Posterior vena cava (tissue), 2 donors: ENCODE results near the gene HEG1. TPM values are rescaled to one million over a fixed set of nuclear protein-coding genes. Genes with fewer than 3 reads are reported as not detected.

Source experiments
- DNase-seq: peaks from one replicate; pipeline ENCODE4 v3.0.0-alpha.2; 2020; ENCODE audit warnings: low spot score
- intact Hi-C, 2 donors: fragments of 100-400 bp; cut with DNase I; formaldehyde crosslinking; loops; one replicate each; pipeline versions ENCODE4 v1.14.1 to v1.14.2; 2022 to 2023
- total RNA-seq, 2 donors: library from RNA; stranded (reverse); fragmentation: NEBNext Ultra II Directional; extraction: Animal tissue kit (Norgen Biotek cat#: 25700); gene quantifications; one replicate each; pipeline ENCODE4 v1.2.1, GENCODE V29; 2021
- donor health status: DM: yes; HTN: yes; CAD: no.
- donor health status: DM: yes; HTN: yes; CAD: no.

HEG1 gene
- total RNA-seq, 2 donors from 2014 or later, result 101 to 123 TPM

GRCh38 chr3:125031544-125031943 lies 24.3 kb downstream of the HEG1 start:
- DNase-seq, result no peak
- intact Hi-C loops, result no loop called here

- DNase-seq, result no peak
- intact Hi-C loops, result no loop called here
These were observed 27.1 kb downstream of the HEG1 start for GRCh38 chr3:125028657-125029056.

- intact Hi-C loops, result no loop called here
- no peak for DNase-seq
These were observed 30.2 kb downstream of the HEG1 start for GRCh38 chr3:125025642-125026041.

- intact Hi-C loops, result no loop called here
- DNase-seq, result no peak
These were observed 31.0 kb downstream of the HEG1 start for GRCh38 chr3:125024817-125025216.

- intact Hi-C loops, result no loop called here
These were observed 31.8 kb downstream of the HEG1 start for GRCh38 chr3:125023833-125024555.

GRCh38 chr3:125022206-125022605 lies 33.6 kb downstream of the HEG1 start:
- intact Hi-C loops, result no loop called here
- DNase-seq, result no peak

More at GRCh38 chr3:125023833-125024555, 31.8 kb downstream of the HEG1 start:
- DNase-seq, result no peak

GRCh38 chr3:125019271-125019670 lies 36.5 kb downstream of the HEG1 start:
- intact Hi-C loops, result no loop called here
- no peak for DNase-seq

GRCh38 chr3:125017406-125017805 lies 38.4 kb downstream of the HEG1 start:
- no peak for DNase-seq
- intact Hi-C loops, result no loop called here

GRCh38 chr3:125014570-125015179 lies 41.1 kb downstream of the HEG1 start:
- intact Hi-C loops, result no loop called here
- DNase-seq, result no peak

- intact Hi-C loops, result no loop called here
- no peak for DNase-seq
These were observed 42.7 kb downstream of the HEG1 start for GRCh38 chr3:125013095-125013494.

GRCh38 chr3:125011941-125012340 lies 43.9 kb downstream of the HEG1 start:
- no peak for DNase-seq
- intact Hi-C loops, result no loop called here

- intact Hi-C loops, result no loop called here
- no peak for DNase-seq
These were observed 45.4 kb downstream of the HEG1 start for GRCh38 chr3:125010393-125010792.

GRCh38 chr3:125008766-125009165 lies 47.0 kb downstream of the HEG1 start:
- intact Hi-C loops, result no loop called here
- DNase-seq, result no peak

GRCh38 chr3:125006291-125006731 lies 49.5 kb downstream of the HEG1 start:
- no peak for DNase-seq
- intact Hi-C loops, result no loop called here

- intact Hi-C loops, result no loop called here
- no peak for DNase-seq
These were observed 50.1 kb downstream of the HEG1 start for GRCh38 chr3:125005676-125006075.

- no peak for DNase-seq
- intact Hi-C loops, result no loop called here
These were observed 50.6 kb downstream of the HEG1 start for GRCh38 chr3:125005222-125005621.

GRCh38 chr3:125003859-125004595 lies 51.8 kb downstream of the HEG1 start:
- intact Hi-C loops, result no loop called here
- DNase-seq, result no peak

- DNase-seq, result no peak
- intact Hi-C loops, result no loop called here
These were observed 52.4 kb downstream of the HEG1 start for GRCh38 chr3:125003369-125003853.

- no peak for DNase-seq
- intact Hi-C loops, result no loop called here
These were observed 53.1 kb downstream of the HEG1 start for GRCh38 chr3:125002414-125003368.
